Glutamatergic neuron (in vitro differentiated cells): Measurements from ENCODE around the gene PTPN14. TPM values are rescaled to one million over a fixed set of nuclear protein-coding genes. Genes with fewer than 3 reads are reported as not detected.

Experiments
- DNase-seq: peaks from one replicate; pipeline ENCODE4 v3.0.0; 2022
- H3K27ac Mint-ChIP-seq: one replicate; pipeline ENCODE4 v1.8.0; 2020; ENCODE audit warnings: mild to moderate bottlenecking, mixed read lengths, inconsistent platforms; ENCODE audit not compliant: unreplicated experiment
- H3K27me3 Mint-ChIP-seq: one replicate; pipeline ENCODE4 v1.8.0; 2020; ENCODE audit warnings: mild to moderate bottlenecking, moderate library complexity, mixed read lengths, inconsistent platforms; ENCODE audit not compliant: unreplicated experiment
- H3K36me3 Mint-ChIP-seq: one replicate; pipeline ENCODE4 v1.8.0; 2020; ENCODE audit warnings: mild to moderate bottlenecking, mixed read lengths, inconsistent platforms; ENCODE audit not compliant: unreplicated experiment
- H3K4me1 Mint-ChIP-seq: one replicate; pipeline ENCODE4 v1.8.0; 2020; ENCODE audit warnings: mild to moderate bottlenecking, low read depth, mixed read lengths, inconsistent platforms; ENCODE audit not compliant: unreplicated experiment
- H3K4me3 Mint-ChIP-seq: one replicate; pipeline ENCODE4 v1.8.0; 2020; ENCODE audit warnings: mild to moderate bottlenecking, mixed read lengths, inconsistent platforms; ENCODE audit not compliant: unreplicated experiment
- H3K9me3 Mint-ChIP-seq: one replicate; pipeline ENCODE4 v1.8.0; 2020; ENCODE audit warnings: mild to moderate bottlenecking, moderate library complexity, mixed read lengths, inconsistent platforms; ENCODE audit not compliant: unreplicated experiment
- total RNA-seq: library from RNA; stranded (reverse); fragmentation: NEBNext Ultra II Directional; extraction: Animal tissue kit (Norgen Biotek cat#: 25700); gene quantifications from one replicate; pipeline ENCODE4 v1.2.1, GENCODE V29; 2021; ENCODE audit not compliant: unreplicated experiment
- TF ChIP-seq, protein P1 (sequence below): fragments of 200-600 bp; sonication (generic); IDR thresholded peaks from one replicate; pipeline ENCODE4 v1.5.0; 2021; ENCODE audit not compliant: partially characterized antibody, unreplicated experiment

Gene PTPN14
- total RNA-seq, 1 donor from 2014 or later, result 1.7 TPM

DNA sequence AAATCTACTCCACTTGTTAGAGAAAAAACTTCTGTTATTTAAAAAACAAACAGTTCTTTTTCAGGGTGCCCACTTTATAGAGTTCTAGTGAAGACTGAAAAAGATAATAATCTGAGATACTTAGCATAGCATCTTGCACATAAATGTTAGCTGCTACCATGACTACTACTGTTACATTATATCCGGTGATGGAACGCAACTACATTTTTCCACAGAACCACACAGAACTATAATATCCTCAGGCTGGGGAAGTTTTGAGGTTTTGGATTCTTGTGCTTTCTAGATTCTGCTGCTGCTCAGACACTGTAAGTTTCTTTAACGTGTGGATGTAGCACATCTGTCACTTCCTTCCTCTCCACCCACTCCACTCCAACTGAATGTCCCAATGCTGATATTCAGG, 110.3 kb downstream of the PTPN14 start:
- peaks cover 4% of the 10 kb centered on the region for H3K27me3 Mint-ChIP-seq
- DNase-seq, result no peak
- H3K27ac Mint-ChIP-seq, result peak overlapping the region; percentile 45
- TF ChIP-seq, protein P1, sequence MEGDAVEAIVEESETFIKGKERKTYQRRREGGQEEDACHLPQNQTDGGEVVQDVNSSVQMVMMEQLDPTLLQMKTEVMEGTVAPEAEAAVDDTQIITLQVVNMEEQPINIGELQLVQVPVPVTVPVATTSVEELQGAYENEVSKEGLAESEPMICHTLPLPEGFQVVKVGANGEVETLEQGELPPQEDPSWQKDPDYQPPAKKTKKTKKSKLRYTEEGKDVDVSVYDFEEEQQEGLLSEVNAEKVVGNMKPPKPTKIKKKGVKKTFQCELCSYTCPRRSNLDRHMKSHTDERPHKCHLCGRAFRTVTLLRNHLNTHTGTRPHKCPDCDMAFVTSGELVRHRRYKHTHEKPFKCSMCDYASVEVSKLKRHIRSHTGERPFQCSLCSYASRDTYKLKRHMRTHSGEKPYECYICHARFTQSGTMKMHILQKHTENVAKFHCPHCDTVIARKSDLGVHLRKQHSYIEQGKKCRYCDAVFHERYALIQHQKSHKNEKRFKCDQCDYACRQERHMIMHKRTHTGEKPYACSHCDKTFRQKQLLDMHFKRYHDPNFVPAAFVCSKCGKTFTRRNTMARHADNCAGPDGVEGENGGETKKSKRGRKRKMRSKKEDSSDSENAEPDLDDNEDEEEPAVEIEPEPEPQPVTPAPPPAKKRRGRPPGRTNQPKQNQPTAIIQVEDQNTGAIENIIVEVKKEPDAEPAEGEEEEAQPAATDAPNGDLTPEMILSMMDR, result no peak
- peaks cover 9% of the 10 kb centered on the region for H3K9me3 Mint-ChIP-seq
- no peaks in the 10 kb centered on the region for H3K36me3 Mint-ChIP-seq
- H3K4me1 Mint-ChIP-seq, result peaks cover 62% of the 10 kb centered on the region
- H3K4me3 Mint-ChIP-seq, result no peak overlapping the region

DNA sequence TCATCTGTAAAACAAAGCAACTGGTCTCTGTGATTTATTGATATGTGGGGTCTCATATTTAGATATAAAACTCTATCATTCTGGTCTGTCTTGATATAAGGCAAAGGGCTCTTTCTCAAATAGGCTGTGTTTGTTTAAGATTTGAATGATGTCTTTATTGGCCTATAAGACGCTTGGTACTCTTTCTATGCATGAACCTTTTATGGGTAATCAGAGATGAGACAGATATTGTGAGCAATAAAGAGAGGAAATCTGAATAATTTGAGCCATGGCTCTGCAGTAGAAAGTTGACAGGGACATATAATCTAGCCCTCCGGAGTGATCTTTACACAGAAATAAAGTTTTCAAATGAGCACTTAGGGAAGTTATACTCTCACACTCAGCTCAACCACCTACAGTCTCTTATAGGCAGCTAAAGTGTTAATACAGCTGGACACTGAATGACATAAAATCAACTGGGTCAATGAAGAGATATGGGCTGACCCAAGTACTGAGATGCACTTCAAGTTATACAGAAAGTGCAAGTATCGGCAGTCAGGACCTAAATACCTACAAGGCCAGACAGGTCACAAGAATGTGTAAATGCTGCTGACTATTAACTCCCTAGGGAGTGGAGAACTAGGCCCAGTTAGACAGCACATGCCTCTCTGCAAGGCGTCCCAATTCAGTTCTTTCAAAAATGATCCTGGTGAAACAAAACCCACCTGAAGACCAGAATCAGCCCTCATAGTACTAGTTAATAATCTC, 111.0 kb downstream of the PTPN14 start:
- Mint-ChIP-seq H3K27ac (peak overlapping the region; percentile 24), H3K36me3 (no peaks in the 10 kb centered on the region), H3K9me3 (peaks cover 9% of the 10 kb centered on the region), H3K4me1 (peaks cover 57% of the 10 kb centered on the region), H3K27me3 (peaks cover 4% of the 10 kb centered on the region), H3K4me3 (no peak overlapping the region)
- TF ChIP-seq, protein P1, result no peak
- DNase-seq, result no peak

DNA sequence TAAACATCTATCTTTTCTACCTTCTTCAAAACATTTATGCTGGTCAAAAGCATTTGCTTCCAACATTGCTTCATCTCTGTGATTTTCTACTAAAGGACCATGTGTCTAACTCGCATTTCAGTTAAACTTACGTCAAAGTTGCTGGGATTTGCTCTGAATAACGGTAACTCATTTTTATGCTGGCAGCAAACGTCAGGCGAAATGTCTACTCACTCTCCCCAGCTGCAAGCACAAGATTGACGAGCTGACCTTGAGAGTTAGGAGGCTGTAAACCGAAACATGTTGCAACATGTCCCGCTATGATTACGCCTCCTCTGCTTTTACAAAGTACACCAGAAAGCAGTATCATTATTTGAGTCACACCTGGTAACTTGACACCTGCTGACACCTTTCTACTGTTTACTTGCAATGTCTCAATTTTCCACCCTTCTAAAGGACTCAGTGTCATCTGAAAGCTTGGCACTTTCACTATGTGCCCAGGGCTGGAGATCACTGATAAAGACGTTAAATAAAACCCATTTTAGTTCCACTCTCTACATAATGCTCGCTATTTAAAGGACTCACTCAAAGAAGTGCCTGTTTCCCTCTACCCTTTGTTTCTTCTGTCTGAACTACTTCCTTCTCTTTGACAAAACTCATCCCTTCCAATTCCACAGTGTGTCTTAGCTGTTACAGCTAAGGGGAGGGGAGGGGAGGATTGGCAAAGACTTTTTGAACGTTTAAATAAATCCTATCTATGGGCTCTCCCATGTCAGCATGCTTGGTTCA, 111.9 kb downstream of the PTPN14 start:
- TF ChIP-seq, protein P1, result no peak
- peak overlapping the region; percentile 98 for H3K27ac Mint-ChIP-seq
- H3K27me3 Mint-ChIP-seq, result peaks cover 4% of the 10 kb centered on the region
- peaks cover 48% of the 10 kb centered on the region for H3K4me1 Mint-ChIP-seq
- no peaks in the 10 kb centered on the region for H3K36me3 Mint-ChIP-seq
- peak overlapping the region; percentile 7 for H3K4me3 Mint-ChIP-seq
- H3K9me3 Mint-ChIP-seq, result peaks cover 9% of the 10 kb centered on the region
- no peak for DNase-seq

DNA sequence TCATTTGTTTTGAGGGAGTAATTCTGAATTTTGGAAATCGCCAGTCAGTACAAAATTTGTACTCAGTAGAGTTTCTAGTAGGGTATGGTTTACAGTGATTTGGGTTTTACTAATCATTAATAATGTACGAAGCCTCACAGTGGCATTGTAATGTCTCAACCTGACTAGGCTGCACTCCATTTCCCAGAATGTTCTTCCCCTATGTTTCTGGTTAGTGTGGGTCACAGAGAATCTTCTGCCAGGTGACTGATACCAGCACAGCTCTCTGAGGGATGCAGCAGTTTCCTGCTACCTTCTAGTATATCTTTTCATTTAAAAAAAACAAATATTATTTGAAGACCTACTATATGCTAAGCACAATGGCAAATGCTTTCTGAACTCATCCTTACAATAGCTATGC, 112.9 kb downstream of the PTPN14 start:
- H3K9me3 Mint-ChIP-seq, result peaks cover 7% of the 10 kb centered on the region
- peak overlapping the region; percentile 98 for H3K27ac Mint-ChIP-seq
- H3K4me3 Mint-ChIP-seq, result no peak overlapping the region
- TF ChIP-seq, protein P1, result no peak
- H3K4me1 Mint-ChIP-seq, result peaks cover 40% of the 10 kb centered on the region
- H3K36me3 Mint-ChIP-seq, result no peaks in the 10 kb centered on the region
- DNase-seq, result no peak
- peaks cover 4% of the 10 kb centered on the region for H3K27me3 Mint-ChIP-seq

DNA sequence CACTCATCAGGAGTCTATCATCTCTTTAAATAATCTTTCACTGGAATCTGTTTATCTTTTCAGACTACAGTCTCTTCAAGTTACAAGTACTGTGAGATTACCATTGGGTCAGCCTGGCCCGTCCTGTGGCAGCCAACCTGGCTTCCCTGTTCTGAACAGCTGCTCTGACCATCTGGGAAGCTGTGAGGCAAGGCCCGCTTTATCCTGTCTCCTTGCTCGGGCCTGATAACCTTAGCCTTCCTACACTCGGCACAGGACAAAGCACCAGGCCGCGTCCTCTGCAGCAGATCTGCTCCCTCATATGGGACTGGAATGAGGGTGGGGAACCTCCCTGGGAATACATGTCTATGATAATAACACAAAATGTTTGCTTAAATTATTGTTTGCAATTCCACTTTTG, 113.3 kb downstream of the PTPN14 start:
- Mint-ChIP-seq H3K36me3 (no peaks in the 10 kb centered on the region), H3K4me3 (peak overlapping the region; percentile 52), H3K27ac (peak overlapping the region; percentile 98), H3K4me1 (peaks cover 38% of the 10 kb centered on the region), H3K9me3 (peaks cover 7% of the 10 kb centered on the region), H3K27me3 (peaks cover 4% of the 10 kb centered on the region)
- DNase-seq, result peak; percentile 74
- TF ChIP-seq, protein P1, result no peak
